Measurements from ENCODE around the gene TBC1D3C. TPM values are rescaled to one million over a fixed set of nuclear protein-coding genes. Genes with fewer than 3 reads are reported as not detected.
"Not testable (repeated sequence)": the region's sequence is repeated elsewhere in the genome, so short reads cannot be mapped to it uniquely, and the experiment has no call there.

TBC1D3C gene
- 1 to 10 TPM in 1 of 4 donors, under 1 TPM in 1, not detected in 2; 0.38 to 1.8 TPM for polyA plus RNA-seq (ENCODE audit: insufficient read length in 4 of 4)

DNA sequence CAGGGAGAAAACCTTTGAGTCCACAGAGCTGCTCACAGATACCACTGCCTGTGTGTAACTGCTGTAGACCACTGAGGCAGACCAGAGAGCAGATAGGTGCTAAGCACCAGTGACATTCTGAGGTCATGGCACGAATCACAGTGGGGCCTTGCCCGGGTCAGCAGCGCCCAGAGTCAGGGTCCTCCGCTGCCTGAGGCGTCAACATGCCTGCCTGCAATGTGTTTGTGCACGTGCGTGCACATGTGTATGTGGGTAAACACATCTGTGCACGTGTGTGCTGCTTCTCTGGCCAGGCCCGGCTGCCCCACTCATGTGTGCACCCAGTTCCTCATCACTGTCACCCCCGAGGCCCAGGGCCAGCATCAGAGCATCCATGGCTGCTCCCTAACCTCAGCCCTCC, at the start of gene TBC1D3C:
Gene TBC1D3C, minus strand, starts transcription at position 101 of the 400 bp plus-strand sequence. CDS start 1,568 bp downstream, outside the sequence.
- not testable (repeated sequence) for DNase-seq (ENCODE audit: low read depth in 4 of 4, low spot score in 2 of 4)

- DNase-seq (ENCODE audit: low read depth in 4 of 4, low spot score in 2 of 4), result not testable (repeated sequence)
Observed at GRCh38 chr17:38099262-38099661, 30.8 kb upstream of the TBC1D3C start.

- not testable (repeated sequence) for DNase-seq (ENCODE audit: low read depth in 4 of 4, low spot score in 2 of 4)
Observed at GRCh38 chr17:38094059-38094694, 25.7 kb upstream of the TBC1D3C start.

GRCh38 chr17:38088120-38088519, 19.7 kb upstream of the TBC1D3C start:
- not testable (repeated sequence) for DNase-seq (ENCODE audit: low read depth in 4 of 4, low spot score in 2 of 4)

DNA sequence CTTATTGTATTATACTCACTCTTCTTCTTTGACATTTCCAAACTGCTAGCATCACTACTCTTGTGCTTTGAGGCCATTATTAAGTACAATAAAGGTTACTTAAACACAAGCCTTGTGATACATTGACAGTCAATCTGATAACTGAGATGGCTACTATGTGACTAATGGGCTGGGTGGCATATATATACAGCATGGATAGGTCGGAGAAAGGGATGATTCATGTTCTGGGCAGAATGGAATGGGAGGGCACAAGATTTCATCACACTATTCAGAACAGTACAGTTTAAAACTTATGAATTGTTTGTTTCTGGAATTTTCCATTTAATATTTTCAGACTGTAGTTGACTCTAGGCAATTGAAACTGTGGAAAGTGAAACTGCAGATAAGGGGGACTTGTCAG, 18.9 kb upstream of the TBC1D3C start:
- DNase-seq (ENCODE audit: low read depth in 4 of 4, low spot score in 2 of 4), result not testable (repeated sequence)

Other genes starting within 250 kb of the TBC1D3C start
- 1 to 10 TPM in 1 of 4 donors, not detected in 3; 7.3 TPM for gene TBC1D3K, start 144.2 kb downstream of the TBC1D3C start, polyA plus RNA-seq (ENCODE audit: insufficient read length in 4 of 4)
- gene TBC1D3L, start 79.6 kb downstream of the TBC1D3C start, polyA plus RNA-seq (ENCODE audit: insufficient read length in 4 of 4), result 10 to 100 TPM in 3 of 4 donors, 1 to 10 TPM in 1; 9.9 to 40.0 (median 21.1) TPM
- gene TBC1D3D, start 64.7 kb downstream of the TBC1D3C start, polyA plus RNA-seq (ENCODE audit: insufficient read length in 4 of 4), result 1 to 10 TPM in 1 of 4 donors, under 1 TPM in 3; 0.89 to 4.2 (median 0.93) TPM
- under 1 TPM in 1 of 4 donors, not detected in 3; 0.16 TPM for gene TBC1D3E, start 59.3 kb upstream of the TBC1D3C start, polyA plus RNA-seq (ENCODE audit: insufficient read length in 4 of 4)
- not detected for gene TBC1D3, start 123.9 kb upstream of the TBC1D3C start, polyA plus RNA-seq (ENCODE audit: insufficient read length in 4 of 4)
- gene MRPL45, start 228.5 kb upstream of the TBC1D3C start, polyA plus RNA-seq (ENCODE audit: insufficient read length in 4 of 4), result 10 to 100 TPM; 57.6 to 68.1 (median 63.6) TPM

Data from left renal cortex interstitium (tissue), 4 donors.